HG02885 (cell line): ENCODE results near the gene CTNND2.
"Not testable (repeated sequence)": the region's sequence is repeated elsewhere in the genome, so short reads cannot be mapped to it uniquely, and the experiment has no call there.

Experiments
- ATAC-seq: cut with Tn5 transposase; IDR thresholded peaks from one replicate; pipeline ENCODE4 v1.9.1; 2021; ENCODE audit warnings: mild to moderate bottlenecking; ENCODE audit not compliant: unreplicated experiment, poor library complexity

The CTNND2 gene

DNA sequence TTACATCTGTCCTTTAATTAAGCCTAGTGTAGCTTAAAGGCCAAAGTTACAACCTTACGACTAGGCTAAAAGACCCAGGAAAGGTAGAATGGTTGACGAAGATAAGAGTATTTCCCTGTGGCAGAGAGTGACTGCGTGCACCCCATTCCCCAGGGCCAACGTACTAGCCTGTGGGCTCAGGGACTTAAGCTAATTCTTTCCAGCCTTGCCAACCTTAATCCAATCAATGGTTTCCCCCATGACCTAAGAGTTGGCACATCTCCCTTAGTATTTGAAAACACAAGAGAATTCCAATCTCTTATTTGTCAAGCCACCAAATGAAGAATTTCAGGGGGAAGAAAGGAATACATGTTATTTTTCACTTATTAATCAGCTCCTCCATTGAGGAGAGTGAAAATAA, 16.0 kb downstream of the CTNND2 start:
- ATAC-seq = no peak

DNA sequence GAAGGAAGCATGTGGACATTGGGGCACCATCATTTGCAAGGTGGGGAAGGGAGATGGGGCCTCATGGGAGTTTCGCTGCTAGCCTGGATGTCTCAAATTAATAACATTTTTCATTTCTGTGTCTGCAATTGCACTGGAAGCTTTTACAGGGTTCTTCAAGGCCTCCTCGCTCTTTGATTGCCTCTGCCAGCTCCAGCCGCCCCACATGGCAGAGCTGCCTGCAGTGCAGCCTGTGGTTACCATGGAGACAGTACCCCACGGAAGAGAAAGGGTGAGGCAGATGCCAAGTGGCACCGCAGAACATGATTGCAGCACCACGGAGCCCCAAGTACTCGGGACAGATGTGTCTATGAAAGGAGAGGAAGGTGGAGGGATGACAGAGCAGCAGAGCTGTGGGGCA, 25.4 kb downstream of the CTNND2 start:
- ATAC-seq = no peak

DNA sequence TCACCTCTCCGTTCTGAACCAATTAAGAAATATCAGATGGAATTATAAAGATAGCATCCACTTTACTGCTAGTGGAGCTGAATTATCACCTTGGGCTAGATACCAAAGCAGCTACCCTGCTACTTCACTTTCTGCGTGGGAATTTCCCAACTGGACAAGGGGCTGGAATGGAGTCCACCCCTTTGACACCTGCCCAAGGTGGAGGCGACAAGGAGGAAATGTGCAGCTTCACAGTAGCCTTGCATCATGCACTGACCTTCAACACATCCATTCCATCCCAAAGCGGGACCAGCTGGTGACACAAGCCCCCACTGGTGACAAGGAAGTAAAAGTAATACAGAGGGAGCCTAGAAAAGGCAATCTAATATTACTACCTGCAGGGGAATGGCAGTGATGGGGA, 30.7 kb downstream of the CTNND2 start:
- ATAC-seq = no peak

DNA sequence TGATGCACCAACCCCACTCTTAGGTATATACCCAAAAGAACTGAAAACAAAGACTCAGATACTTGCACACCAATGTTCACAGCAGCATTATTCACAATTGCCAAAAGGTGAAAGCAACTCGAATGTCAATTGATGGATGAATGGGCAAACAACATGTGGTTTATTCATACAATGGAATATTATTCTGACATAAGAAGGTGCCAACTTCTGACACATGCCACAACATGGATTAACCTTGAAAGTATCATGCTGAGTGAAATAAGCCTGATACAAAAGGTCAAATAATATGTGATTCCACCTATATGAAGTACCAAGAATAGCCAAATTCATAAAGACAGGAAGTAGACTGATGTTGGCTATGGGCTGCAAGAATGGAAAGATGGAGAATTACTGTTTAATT, 35.0 kb downstream of the CTNND2 start:
- ATAC-seq = no peak

DNA sequence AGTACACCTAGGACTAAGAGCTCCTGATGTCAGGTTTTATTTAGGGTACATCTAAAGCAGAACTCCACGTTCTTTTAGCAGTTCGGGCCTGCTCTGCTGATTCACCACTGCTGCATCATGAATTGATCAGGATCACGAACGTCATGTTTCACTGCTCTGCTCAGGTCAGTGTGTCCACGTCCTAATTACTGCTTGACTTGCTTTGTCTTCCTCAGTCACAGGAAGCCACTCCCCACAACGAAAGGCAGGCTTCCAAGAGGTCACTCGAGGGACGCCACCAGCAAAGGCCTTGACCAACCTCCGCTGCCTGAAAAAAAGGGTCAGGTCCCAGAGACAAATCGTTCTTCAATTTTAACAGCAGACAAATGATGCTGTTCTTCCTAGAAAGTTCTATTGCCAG, 40.3 kb downstream of the CTNND2 start:
- ATAC-seq = no peak

GRCh38 chr5:11857391-11857790, 46.9 kb downstream of the CTNND2 start:
- no peak for ATAC-seq

- ATAC-seq = no peak
Observed at GRCh38 chr5:11854936-11855335, 49.3 kb downstream of the CTNND2 start.

- no peak for ATAC-seq
Observed at GRCh38 chr5:11853796-11854195, 50.5 kb downstream of the CTNND2 start.

DNA sequence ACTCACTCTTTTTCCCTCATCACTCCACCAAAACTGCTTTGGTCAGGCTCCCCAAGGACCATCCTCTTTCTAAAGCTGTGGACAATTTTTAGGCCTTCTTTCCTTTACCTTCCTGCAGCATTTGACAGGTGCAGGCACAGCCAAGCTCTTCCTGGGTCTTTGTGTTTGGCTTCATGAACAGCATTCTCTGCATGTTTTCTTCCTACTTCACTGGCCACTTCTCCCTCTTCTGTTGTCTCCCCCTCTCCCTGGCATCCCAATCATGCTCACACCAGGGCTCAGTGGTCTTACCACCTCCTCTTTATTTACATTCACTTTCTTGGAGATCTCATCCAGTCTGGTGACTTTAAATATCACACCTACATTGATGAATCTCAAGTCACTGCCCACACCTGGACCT, 51.1 kb downstream of the CTNND2 start:
- ATAC-seq = no peak

DNA sequence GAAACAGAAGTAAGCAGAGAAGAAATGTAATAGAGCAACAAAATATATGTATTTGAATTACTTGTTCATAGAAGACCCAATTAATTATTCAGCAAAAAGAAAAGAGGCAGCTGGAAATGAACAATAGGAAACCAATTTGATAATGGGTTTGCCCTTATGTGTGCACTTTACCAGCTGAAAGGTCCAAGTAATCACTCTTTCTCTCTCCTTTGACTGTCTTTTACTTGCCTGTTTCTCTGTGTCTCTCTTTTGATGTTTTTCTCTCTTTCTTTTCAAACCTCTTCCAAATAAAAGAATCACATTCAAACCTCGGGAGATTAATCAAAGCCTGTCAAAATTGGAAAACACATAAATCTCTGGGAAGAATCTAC, 51.5 kb downstream of the CTNND2 start:
- no peak for ATAC-seq

DNA sequence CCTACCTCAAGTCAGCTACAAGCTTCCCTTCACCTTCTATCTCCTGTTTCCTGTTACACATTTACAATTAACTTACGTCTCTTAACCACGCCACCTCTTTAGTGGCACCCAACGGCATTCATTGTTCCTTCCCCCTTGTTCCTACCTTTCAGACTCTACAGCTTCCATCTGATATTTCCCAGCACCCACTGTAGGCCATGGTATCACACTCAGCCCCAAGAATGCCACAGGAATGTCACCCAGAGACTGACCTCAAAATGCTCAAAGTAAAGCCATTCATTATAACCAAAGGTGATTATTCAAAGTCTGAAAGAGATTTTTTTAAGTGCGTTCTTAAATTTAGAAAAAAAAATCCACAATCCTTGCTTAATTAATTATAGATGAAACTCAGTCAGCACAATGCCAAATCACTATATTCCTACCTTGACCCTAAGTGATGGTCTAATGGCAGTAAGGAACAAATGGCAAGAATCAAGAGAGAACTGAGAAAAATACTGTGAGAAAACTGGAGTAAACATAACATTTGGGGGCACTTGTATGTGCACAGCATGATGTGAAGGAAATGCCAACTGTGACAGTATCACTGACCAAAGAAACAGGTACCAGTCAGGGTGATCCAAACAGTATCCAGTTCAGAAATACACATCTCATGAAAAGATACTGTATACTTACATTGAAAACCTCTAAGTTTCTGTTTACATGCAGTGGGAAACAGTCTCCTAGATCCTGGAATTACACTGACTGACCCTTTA, 52.1 kb downstream of the CTNND2 start:
- ATAC-seq = no peak

DNA sequence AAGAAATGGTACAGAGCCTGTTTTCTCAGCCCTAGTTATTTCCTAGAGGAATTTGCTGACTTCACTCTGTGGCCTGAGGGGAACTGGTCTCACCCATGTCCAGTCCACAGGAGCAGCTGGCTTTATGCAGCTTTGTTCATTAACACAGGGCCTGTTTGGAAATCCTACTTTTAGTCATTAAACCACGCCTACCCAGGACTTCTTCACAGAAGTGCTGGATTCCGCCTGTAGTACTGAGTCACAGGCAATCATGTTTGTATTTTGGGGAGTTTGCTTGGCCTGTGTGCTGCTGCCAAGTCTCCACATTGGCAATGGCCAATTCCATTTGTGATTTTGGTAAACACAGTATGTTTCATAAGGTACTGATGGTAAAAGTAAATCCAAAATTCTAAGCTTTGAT, 52.8 kb downstream of the CTNND2 start:
- no peak for ATAC-seq

DNA sequence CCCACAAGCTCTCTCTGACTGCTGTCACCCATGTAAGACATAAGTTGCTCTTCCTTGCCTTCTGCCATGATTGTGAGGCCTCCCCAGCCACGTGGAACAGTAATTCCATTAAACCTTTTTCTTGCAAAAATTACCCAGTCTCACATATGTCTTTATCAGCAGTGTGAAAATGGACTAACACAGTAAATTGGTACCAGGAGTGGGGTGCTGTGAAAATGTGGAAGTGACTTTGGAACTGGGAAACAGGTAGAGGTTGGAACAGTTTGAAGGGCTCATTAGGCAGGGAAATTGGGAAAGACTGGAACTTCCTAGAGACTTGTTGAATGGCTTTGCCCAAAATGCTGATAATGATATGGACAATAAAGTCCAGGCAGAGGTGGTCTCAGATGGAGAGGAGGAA, 75.7 kb downstream of the CTNND2 start:
- ATAC-seq = not testable (repeated sequence)

GRCh38 chr5:11822598-11822997, 81.6 kb downstream of the CTNND2 start:
- ATAC-seq = no peak

DNA sequence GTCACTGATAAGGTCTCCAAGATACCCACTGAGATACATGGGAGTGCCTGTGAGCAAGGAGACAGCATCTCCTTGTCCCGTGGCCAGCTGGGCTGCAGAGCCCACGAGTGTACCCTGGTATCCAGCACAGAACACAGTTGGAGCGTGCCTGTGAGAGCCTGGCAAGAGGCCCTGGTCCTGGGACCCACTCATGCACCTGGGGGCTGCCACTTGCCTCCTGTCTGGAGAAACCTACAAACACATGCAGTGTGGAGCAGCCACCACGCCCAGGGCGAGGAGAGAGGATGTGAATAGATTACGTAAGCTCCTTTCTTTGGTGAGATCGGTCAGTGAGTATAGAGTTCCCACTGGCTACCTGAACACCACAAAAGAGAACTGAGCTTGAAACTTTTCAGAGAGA, 88.3 kb downstream of the CTNND2 start:
- no peak for ATAC-seq

- ATAC-seq = no peak
Observed at GRCh38 chr5:11815481-11815880, 88.8 kb downstream of the CTNND2 start.

DNA sequence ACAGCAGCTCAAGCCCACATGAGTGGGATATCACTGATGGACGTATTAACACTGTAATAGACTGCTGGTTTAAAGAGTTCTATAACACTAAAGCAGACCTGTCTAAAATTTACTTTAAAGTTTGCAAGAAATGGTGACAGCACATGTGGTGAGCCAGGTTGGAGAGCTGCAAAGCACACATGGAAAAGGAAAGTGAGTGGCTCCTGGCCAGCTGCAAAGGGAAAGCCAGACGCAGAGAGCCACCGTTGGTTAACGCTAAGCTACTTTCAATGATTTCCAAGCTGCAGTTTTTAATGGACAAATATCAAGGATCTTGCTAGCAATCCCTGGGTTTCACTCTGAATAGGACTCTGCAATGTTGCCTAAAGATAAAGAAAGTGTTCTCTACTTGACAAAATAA, 89.9 kb downstream of the CTNND2 start:
- ATAC-seq = no peak

DNA sequence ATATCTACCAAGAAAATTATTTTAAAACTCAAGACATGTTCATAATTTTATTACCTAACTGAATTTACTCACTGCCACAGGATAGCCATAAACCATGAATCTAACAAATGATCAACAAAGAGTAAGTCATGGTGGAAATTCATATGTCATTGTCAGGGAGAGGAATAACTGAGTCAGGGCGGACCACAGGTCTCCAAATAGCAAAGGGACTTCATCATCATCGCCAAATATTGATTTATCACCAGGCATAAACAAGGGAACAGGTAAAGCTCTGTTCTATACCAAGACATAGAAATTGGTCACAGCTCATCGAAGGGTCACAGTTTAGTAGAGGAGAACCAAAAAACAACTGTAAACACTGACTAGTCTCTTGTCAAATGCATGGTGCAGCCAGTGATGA, 94.8 kb downstream of the CTNND2 start:
- ATAC-seq = no peak

DNA sequence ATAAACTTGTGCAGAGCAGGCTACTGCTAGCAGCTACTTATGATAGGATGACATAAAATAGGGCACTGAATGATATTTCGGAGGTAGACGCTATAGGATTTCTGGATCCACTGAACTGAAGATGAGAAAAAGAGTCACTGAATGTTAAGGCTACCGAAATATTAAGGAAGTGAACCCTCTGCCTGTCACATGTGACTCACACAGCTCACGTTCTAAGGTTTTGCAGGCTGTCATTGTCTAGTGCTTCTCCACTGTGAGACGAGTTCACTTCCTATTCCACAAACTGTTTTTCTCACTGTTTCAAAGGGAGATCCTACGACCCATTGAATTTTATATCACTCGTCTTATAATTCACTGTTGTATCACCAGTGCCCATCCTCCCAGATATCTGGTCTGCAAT, 100.8 kb downstream of the CTNND2 start:
- ATAC-seq = no peak

GRCh38 chr5:11801061-11801460, 103.2 kb downstream of the CTNND2 start:
- ATAC-seq = no peak

- ATAC-seq = no peak
Observed at GRCh38 chr5:11797132-11797531, 107.1 kb downstream of the CTNND2 start.

- no peak for ATAC-seq
Observed at GRCh38 chr5:11793396-11793795, 110.8 kb downstream of the CTNND2 start.

GRCh38 chr5:11792621-11793020, 111.6 kb downstream of the CTNND2 start:
- ATAC-seq = no peak
